ENCODE measurements around the gene LDLRAD3.

- TF ChIP-seq CTCF (conservative IDR thresholded peaks at IDR 0.05; ENCODE audit: low read length) (no peak), EZH2phosphoT487 (IDR thresholded peaks at IDR 0.05; ENCODE audit: borderline replicate concordance, low read depth, low read length) (no peak)
Observed at GRCh38 chr11:36270701-36271100, 326.8 kb downstream of the LDLRAD3 start.
